SKM-1 (cell line): ENCODE results near the gene SORCS2.

ENCODE experiments used
- DNase-seq: peaks from one replicate; lab custom pipeline; 2025; ENCODE audit not compliant: unreplicated experiment; lab: John Stamatoyannopoulos, UW

Gene SORCS2

GRCh38 chr4:7461230-7461629 lies 268.9 kb downstream of the SORCS2 start:
- DNase-seq, result no peak

- DNase-seq, result no peak
Measured at GRCh38 chr4:7462509-7462971, 270.2 kb downstream of the SORCS2 start.

DNA sequence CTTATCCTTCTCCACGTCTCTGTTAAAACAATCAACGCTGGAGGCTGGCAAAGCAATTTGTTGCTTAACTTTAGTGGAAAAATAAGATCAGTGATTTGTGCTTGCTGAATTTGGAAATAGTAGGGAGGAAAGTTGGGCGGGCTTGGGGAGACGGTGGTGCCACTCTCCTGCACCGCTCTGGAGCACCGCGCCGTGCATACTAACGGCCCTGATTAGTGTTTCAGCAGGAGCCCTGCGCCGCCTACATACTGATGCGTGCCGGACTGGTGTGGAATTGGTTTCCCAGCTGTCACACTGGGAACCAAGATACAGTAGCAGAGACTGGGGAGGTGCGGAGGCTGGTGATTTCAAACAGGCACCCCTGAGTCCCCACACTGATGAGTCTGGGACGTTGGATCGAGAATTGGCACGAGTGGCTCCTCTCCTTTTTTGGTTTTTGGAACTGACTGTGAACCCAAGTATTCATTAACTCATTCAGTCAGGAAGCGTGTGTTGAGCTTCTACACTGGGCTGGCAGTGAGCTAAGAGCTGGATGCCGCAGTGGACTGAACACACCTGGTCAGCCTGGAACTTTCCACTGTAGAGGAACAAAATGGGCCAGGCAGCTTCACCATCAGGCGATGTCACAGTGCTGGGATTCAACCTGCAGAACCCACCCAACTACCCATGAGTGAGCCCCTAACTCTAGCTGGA lies 271.4 kb downstream of the SORCS2 start:
- no peak for DNase-seq

DNA sequence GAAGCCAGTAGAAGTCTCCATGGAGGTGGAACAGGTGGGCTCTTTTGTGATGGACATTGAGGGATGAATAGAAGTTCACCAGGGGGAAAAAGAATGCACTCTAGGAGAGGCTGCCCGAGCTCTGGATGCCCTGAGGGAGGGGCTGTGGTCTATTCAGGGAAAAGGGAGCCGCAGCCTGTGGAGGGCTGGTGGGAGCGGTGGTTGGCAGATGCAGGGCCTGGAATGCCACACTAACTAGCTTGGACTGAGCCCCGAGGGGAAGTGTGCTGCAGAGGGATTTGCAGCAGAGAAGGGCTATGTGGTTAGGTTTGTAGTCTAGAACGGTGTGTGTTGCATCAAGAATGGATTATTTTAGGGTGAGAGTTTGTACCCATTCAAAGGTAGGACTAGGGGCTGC lies 271.9 kb downstream of the SORCS2 start:
- DNase-seq, result no peak

DNA sequence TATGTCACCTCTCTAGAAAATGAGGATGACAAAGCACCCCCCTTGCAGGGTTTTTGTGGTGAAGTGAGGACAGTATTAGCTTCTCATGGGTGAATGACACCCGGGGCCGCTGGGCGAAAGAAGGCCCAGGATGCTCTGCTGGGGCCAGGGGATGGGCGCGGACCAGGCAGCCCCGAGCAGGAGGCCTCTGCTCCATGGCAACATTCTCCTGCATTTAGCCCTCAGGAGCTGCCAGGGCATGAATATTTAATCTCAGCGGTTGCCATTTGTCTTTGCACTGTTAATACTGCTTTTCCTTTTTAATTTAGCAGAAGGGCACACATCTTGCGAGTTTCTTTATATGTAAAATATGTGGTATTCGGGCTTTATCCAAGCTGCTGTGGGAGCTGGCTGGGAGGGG lies 272.7 kb downstream of the SORCS2 start:
- no peak for DNase-seq

GRCh38 chr4:7466215-7466614 lies 273.9 kb downstream of the SORCS2 start:
- no peak for DNase-seq

DNA sequence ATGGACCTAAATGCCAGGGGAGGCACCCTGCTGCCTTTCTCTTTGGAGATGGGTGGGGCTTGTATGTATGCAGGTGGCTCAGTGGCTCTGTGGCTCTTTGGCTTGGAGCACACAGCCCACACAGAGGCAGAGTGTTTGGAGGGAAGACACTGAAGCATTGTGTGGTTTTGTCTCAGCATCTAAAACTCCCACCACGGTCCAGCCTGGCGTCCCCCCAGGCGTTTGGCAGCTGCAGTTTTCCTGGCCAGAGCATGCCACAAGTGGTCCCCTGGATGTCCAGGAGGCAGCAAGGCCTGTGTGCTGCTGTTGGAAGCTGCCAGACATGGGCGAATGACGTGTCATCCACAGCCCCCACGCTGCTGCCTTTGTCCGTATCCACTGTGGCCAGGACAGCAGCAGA lies 274.6 kb downstream of the SORCS2 start:
- DNase-seq, result no peak

DNA sequence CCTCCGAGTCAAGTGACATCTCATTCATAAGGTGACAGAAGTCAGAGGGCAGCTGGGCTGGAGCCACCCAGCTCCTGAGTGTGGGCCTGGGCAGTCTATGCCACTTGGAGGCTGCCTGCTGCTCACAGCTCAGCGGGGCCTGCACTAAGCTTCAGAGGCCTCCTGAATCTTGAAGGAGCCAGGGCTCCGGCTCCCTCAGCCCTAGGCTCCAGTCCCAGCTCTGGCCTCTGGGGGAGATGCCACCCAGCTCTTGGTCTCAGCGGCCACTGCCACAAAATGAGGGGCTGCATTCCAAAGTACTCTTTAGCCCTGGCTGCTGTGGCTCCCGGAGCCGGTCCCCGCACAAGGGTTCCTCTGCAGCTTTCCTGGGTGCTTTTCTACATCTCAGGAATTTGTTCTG lies 275.1 kb downstream of the SORCS2 start:
- DNase-seq, result no peak

- no peak for DNase-seq
Measured at GRCh38 chr4:7469023-7469422, 276.7 kb downstream of the SORCS2 start.

- no peak for DNase-seq
Measured at GRCh38 chr4:7470111-7470510, 277.8 kb downstream of the SORCS2 start.

DNA sequence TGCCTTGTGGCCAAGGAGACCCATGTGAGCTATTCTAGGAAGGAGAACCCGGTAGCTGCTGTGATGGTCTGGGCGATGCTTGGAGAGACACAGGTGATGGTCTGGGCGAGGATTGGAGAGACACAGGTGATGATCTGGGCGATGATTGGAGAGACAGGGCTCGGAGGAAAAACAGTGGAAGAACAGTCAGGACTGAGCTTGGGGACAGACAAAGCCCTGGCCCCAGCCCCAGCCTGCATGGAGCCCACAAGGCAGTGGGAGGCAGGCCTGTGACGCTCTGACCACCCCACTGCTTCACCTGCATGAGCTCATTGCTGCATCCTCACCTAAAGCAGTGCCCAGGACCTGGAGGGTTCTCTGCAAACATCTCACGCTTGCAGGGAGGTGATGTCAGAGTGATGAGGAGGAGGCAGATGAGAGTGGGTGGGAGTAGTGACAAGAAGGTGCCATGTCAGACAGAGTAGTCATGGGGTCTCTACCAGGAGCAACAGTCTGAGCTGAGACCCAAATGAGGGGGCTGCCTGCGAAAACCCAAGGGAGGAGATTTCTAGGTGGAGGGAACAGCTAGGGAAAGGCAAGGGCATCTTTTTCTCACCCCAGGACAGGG lies 278.3 kb downstream of the SORCS2 start:
- DNase-seq, result no peak

DNA sequence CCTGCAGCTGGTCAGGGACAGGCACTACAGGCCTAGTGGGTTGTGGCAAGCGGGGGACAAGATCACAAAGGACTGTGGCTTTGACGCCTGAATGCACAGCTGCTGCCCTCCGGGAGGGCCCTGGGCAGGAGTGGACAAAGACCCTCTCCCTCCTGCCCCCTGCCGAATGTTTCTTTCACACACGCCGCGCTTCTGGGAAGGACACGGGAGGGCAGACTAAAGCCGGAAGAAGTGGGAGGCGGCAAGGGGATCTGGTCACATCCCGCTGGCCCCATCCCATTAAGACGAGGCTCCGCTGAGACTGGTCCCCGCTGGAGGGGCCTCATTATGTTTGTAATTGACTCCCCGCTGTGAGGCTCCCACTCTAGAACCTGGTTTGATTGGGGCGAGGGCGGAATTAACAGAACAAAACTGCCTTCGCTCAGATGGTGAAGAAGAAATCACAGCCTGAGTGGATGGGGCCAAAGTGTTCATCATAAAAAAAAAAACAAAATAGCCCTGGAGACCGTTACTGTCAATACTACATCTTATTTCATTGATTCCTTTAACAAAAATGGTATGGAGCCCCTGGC lies 280.2 kb downstream of the SORCS2 start:
- DNase-seq, result no peak

GRCh38 chr4:7473081-7473480 lies 280.7 kb downstream of the SORCS2 start:
- DNase-seq, result no peak

GRCh38 chr4:7474320-7474719 lies 282.0 kb downstream of the SORCS2 start:
- no peak for DNase-seq

DNA sequence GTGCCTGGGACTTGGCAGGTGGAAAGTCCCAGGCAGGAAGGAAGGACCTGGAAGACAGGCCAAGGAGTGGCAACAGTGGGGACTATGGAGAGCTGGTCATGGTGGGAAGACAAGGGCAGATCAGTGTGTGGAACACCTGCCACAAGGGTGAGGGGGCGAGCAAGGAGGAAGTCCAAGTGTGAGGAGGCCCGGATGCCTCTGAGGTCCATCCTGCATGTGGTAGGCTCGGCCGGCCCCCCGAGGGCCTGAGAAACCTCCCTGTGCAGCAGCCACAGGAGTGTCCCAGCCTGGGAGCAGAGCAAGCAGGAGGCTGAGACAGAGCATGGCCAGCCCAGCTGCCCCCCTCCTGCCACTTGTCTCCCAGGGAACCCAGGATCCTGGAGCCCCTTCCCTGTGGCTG lies 282.9 kb downstream of the SORCS2 start:
- DNase-seq, result no peak

GRCh38 chr4:7476820-7477219 lies 284.5 kb downstream of the SORCS2 start:
- no peak for DNase-seq

DNA sequence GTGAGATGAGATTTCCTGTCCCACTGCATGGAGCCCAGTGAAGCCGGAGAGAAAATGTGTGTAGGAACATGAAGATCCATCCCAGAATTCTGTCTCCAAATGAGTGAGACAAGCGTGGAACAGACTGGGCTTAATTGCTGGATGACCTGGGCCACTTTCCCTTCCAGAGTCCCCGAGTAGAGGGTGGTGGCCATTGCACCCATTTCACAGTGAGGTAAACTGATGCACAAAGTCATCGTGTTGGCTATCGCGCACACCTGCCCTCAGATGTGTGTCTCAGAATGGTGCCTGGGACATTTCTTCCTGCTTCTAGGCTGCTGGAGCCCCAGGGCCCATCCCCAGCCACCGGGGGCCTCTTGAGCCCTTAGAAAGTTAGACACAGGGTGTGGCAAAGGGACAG lies 285.4 kb downstream of the SORCS2 start:
- DNase-seq, result no peak

GRCh38 chr4:7478665-7479064 lies 286.3 kb downstream of the SORCS2 start:
- DNase-seq, result no peak

- no peak for DNase-seq
Measured at GRCh38 chr4:7480423-7480822, 288.1 kb downstream of the SORCS2 start.

GRCh38 chr4:7481227-7481626 lies 288.9 kb downstream of the SORCS2 start:
- no peak for DNase-seq

GRCh38 chr4:7485096-7485495 lies 292.8 kb downstream of the SORCS2 start:
- DNase-seq, result no peak

DNA sequence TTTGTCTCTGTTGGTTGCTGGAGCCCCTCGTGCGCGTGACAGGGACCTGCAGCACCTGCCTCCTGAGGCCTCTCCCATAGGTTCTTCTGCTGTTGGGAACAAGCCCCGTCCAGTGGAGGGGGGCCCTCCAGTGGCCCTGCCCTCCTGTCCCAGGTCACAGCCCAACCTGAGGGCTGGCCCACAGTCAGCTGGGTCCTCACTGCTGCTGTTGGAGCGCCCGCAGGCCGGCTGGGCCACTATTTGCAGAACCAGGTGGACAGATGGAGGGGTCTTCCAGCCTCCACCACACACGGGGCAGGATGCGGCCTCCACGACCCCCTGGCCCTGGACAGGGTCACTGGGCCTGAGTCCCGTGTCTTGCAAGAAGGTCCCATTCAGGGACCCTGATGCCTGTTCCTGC lies 293.8 kb downstream of the SORCS2 start:
- DNase-seq, result no peak

GRCh38 chr4:7487502-7487901 lies 295.2 kb downstream of the SORCS2 start:
- no peak for DNase-seq
